Mammary epithelial cell (primary cell): ENCODE results near the gene PACSIN2.

Experiments
- EZH2 ChIP-seq: IDR thresholded peaks from 2 replicates; pipeline ENCODE4 v1.6.1; 2012; ENCODE audit warnings: low read length, inconsistent platforms, borderline replicate concordance
- TF ChIP-seq, protein P1 (sequence below), 2 donors: IDR thresholded peaks in 1 of 2; conservative IDR thresholded peaks in 1 of 2; 2 replicates each; pipeline ENCODE4 v1.5.1; 2011 to 2012; ENCODE audit warnings: inconsistent platforms in 2 of 2, low read length in 2 of 2, mild to moderate bottlenecking in 2 of 2, control low read depth in 1 of 2, low read depth in 1 of 2; ENCODE audit not compliant: insufficient read depth in 1 of 2; ENCODE audit errors: extremely low read depth in 1 of 2

- TF ChIP-seq, protein P1, sequence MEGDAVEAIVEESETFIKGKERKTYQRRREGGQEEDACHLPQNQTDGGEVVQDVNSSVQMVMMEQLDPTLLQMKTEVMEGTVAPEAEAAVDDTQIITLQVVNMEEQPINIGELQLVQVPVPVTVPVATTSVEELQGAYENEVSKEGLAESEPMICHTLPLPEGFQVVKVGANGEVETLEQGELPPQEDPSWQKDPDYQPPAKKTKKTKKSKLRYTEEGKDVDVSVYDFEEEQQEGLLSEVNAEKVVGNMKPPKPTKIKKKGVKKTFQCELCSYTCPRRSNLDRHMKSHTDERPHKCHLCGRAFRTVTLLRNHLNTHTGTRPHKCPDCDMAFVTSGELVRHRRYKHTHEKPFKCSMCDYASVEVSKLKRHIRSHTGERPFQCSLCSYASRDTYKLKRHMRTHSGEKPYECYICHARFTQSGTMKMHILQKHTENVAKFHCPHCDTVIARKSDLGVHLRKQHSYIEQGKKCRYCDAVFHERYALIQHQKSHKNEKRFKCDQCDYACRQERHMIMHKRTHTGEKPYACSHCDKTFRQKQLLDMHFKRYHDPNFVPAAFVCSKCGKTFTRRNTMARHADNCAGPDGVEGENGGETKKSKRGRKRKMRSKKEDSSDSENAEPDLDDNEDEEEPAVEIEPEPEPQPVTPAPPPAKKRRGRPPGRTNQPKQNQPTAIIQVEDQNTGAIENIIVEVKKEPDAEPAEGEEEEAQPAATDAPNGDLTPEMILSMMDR (conservative IDR thresholded peaks at IDR 0.05 in 1 of 2, IDR thresholded peaks at IDR 0.05 in 1 of 2; ENCODE audit: extremely low read depth in 1 of 2, insufficient read depth in 1 of 2, low read depth in 1 of 2, low read length in 2 of 2) = no peak
- TF ChIP-seq EZH2 = no peak
Observed at GRCh38 chr22:43012390-43012789, 2.6 kb downstream of the PACSIN2 start.
